ENCODE measurements around the gene HTR4.

- TF ChIP-seq CTCF (IDR thresholded peaks at IDR 0.05; ENCODE audit: low read length) = no peak
- no peak for TF ChIP-seq EZH2 (optimal IDR thresholded peaks at IDR 0.05; ENCODE audit: low read depth, low read length)
- no peak for TF ChIP-seq EZH2phosphoT487 (IDR thresholded peaks at IDR 0.05; ENCODE audit: low read length)
Observed at GRCh38 chr5:148471379-148471778, 182.9 kb downstream of the HTR4 start.
